MM.1S (cell line): ENCODE results near the gene UNC5CL.

ENCODE experiments used
- DNase-seq: peaks from one replicate; pipeline ENCODE4 v3.0.0-alpha.2; 2015
- H2AFZ ChIP-seq: fragments of 300-600 bp; sonication (generic); 2 replicates; pipeline ENCODE4 v1.6.0; 2016; ENCODE audit warnings: antibody characterized with exemption, low read length
- H3F3A ChIP-seq: fragments of 300-600 bp; sonication (generic); 2 replicates; pipeline ENCODE4 v1.6.1; 2016; ENCODE audit warnings: mild to moderate bottlenecking, antibody characterized with exemption, low read length, moderate library complexity, mixed read lengths; ENCODE audit not compliant: insufficient read depth
- H3K27ac ChIP-seq: fragments of 300-600 bp; sonication (generic); 2 replicates; pipeline ENCODE4 v1.5.1; 2016; ENCODE audit warnings: mild to moderate bottlenecking, low read length
- H3K27me3 ChIP-seq: fragments of 300-600 bp; sonication (generic); replicated peaks from 2 replicates; pipeline ENCODE4 v1.6.0; 2016; ENCODE audit warnings: low read length; ENCODE audit not compliant: insufficient read depth
- H3K36me3 ChIP-seq: fragments of 300-600 bp; sonication (generic); replicated peaks from 2 replicates; pipeline ENCODE4 v1.6.1; 2016; ENCODE audit warnings: mild to moderate bottlenecking, low read length, mixed read lengths; ENCODE audit not compliant: insufficient read depth
- H3K4me1 ChIP-seq: fragments of 300-600 bp; sonication (generic); 2 replicates; pipeline ENCODE4 v1.6.1; 2016; ENCODE audit warnings: low read length, mixed read lengths
- H3K4me2 ChIP-seq: fragments of 300-600 bp; sonication (generic); 2 replicates; pipeline ENCODE4 v1.6.0; 2016; ENCODE audit warnings: low read depth, low read length
- H3K4me3 ChIP-seq: fragments of 300-600 bp; sonication (generic); 2 replicates; pipeline ENCODE4 v1.5.1; 2016; ENCODE audit warnings: low read length, mixed read lengths
- H3K79me2 ChIP-seq: fragments of 300-600 bp; sonication (generic); 2 replicates; pipeline ENCODE4 v1.6.1; 2016; ENCODE audit warnings: mixed run types, low read length, mixed read lengths
- H3K9ac ChIP-seq: fragments of 300-600 bp; sonication (generic); 2 replicates; pipeline ENCODE4 v1.6.1; 2016; ENCODE audit warnings: low read length, mixed read lengths
- H3K9me2 ChIP-seq: fragments of 300-600 bp; sonication (generic); replicated peaks from 2 replicates; pipeline ENCODE4 v1.6.1; 2016; ENCODE audit warnings: mild to moderate bottlenecking, low read length, mixed read lengths; ENCODE audit not compliant: insufficient read depth
- H3K9me3 ChIP-seq: fragments of 300-600 bp; sonication (generic); replicated peaks from 2 replicates; pipeline ENCODE4 v1.6.1; 2016; ENCODE audit warnings: mild to moderate bottlenecking, low read length, mixed read lengths; ENCODE audit not compliant: insufficient read depth
- H4K20me1 ChIP-seq: fragments of 300-600 bp; sonication (generic); 2 replicates; pipeline ENCODE4 v1.6.1; 2016; ENCODE audit warnings: mild to moderate bottlenecking, low read length, moderate library complexity, mixed read lengths; ENCODE audit not compliant: insufficient read depth
- CTCF ChIP-seq: fragments of 300-600 bp; sonication (generic); IDR thresholded peaks from 2 replicates; pipeline ENCODE4 v1.5.1; 2016; ENCODE audit warnings: antibody characterized with exemption, low read length, mixed read lengths
- EZH2 ChIP-seq: fragments of 300-600 bp; sonication (generic); optimal IDR thresholded peaks from 2 replicates; pipeline ENCODE3; 2017; ENCODE audit warnings: low read depth, mild to moderate bottlenecking, antibody characterized with exemption, low read length, mixed read lengths
- EZH2phosphoT487 ChIP-seq: fragments of 300-600 bp; sonication (generic); IDR thresholded peaks from 2 replicates; pipeline ENCODE4 v1.6.1; 2018; ENCODE audit warnings: antibody characterized with exemption, low read length

UNC5CL gene

GRCh38 chr6:41071923-41072835 lies 33.2 kb upstream of the UNC5CL start, which contains the start of gene OARD1:
OARD1 (minus strand) TSS chr6:41072356; CDS start chr6:41071634, 722 bp downstream.
- peaks cover 23% of the 10 kb centered on the region for H3F3A ChIP-seq
- no peaks in the 10 kb centered on the region for H3K27me3 ChIP-seq
- H4K20me1 ChIP-seq = no peaks in the 10 kb centered on the region
- H3K4me3 ChIP-seq = peak within 1 kb of the TSS; percentile 95
- H3K9me2 ChIP-seq = no peaks in the 10 kb centered on the region
- no peaks in the 10 kb centered on the region for H3K4me1 ChIP-seq
- peak within 1 kb of the TSS; percentile 84 for H2AFZ ChIP-seq
- peak within 1 kb of the TSS; percentile 99 for H3K27ac ChIP-seq
- TF ChIP-seq EZH2 (no peak), CTCF (no peak), EZH2phosphoT487 (no peak)
- H3K36me3 ChIP-seq = no peaks in the 10 kb centered on the region
- H3K9me3 ChIP-seq = no peaks in the 10 kb centered on the region
- peak within 1 kb of the TSS; percentile 76 for H3K4me2 ChIP-seq
- peaks cover 49% of the 10 kb centered on the region for H3K79me2 ChIP-seq
- peak within 1 kb of the TSS; percentile 99 for H3K9ac ChIP-seq
- DNase-seq = peak; percentile 98

GRCh38 chr6:41071501-41071922 lies 32.5 kb upstream of the UNC5CL start:
- TF ChIP-seq EZH2phosphoT487 = no peak
- no peak for TF ChIP-seq CTCF
- no peak for TF ChIP-seq EZH2
- peak overlapping the region; percentile 95 for H3K4me3 ChIP-seq
- peak overlapping the region; percentile 68 for H3K4me2 ChIP-seq
- H3K27me3 ChIP-seq = no peaks in the 10 kb centered on the region
- no peaks in the 10 kb centered on the region for H4K20me1 ChIP-seq
- H2AFZ ChIP-seq = peak overlapping the region; percentile 84
- peak; percentile 72 for DNase-seq
- H3K9me3 ChIP-seq = no peaks in the 10 kb centered on the region
- H3K79me2 ChIP-seq = peaks cover 42% of the 10 kb centered on the region
- H3K9me2 ChIP-seq = no peaks in the 10 kb centered on the region
- peaks cover 2% of the 10 kb centered on the region; the same call in 1 of the 2 replicates for H3K4me1 ChIP-seq
- H3K9ac ChIP-seq = peak overlapping the region; percentile 99
- no peaks in the 10 kb centered on the region for H3K36me3 ChIP-seq
- H3F3A ChIP-seq = peaks cover 23% of the 10 kb centered on the region
- H3K27ac ChIP-seq = peak overlapping the region; percentile 99

GRCh38 chr6:41066867-41067304 lies 27.9 kb upstream of the UNC5CL start:
- H3K27ac ChIP-seq = no peak overlapping the region
- H3K9ac ChIP-seq = no peak overlapping the region
- peaks cover 9% of the 10 kb centered on the region for H3K79me2 ChIP-seq
- no peaks in the 10 kb centered on the region for H3K27me3 ChIP-seq
- H2AFZ ChIP-seq = no peak overlapping the region
- H3K4me2 ChIP-seq = no peak overlapping the region
- peaks cover 14% of the 10 kb centered on the region for H3K4me1 ChIP-seq
- H3K9me3 ChIP-seq = no peaks in the 10 kb centered on the region
- TF ChIP-seq CTCF (peak; percentile 79), EZH2phosphoT487 (no peak)
- H3K4me3 ChIP-seq = no peak overlapping the region
- no peaks in the 10 kb centered on the region for H4K20me1 ChIP-seq
- DNase-seq = peak; percentile 58
- no peaks in the 10 kb centered on the region for H3K9me2 ChIP-seq
- peaks cover 5% of the 10 kb centered on the region for H3F3A ChIP-seq
- H3K36me3 ChIP-seq = no peaks in the 10 kb centered on the region
